CD4-positive, alpha-beta T cell treated with Interleukin-12 subunit alpha and Interleukin-12 subunit beta, for 1 hour (primary cell): ENCODE measurements around the gene NDUFA7.
"Not testable (repeated sequence)": the region's sequence is repeated elsewhere in the genome, so short reads cannot be mapped to it uniquely, and the experiment has no call there.

Experiments
- DNase-seq: peaks from one replicate; pipeline ENCODE4 v3.0.0-alpha.2; 2020

Gene NDUFA7

DNA sequence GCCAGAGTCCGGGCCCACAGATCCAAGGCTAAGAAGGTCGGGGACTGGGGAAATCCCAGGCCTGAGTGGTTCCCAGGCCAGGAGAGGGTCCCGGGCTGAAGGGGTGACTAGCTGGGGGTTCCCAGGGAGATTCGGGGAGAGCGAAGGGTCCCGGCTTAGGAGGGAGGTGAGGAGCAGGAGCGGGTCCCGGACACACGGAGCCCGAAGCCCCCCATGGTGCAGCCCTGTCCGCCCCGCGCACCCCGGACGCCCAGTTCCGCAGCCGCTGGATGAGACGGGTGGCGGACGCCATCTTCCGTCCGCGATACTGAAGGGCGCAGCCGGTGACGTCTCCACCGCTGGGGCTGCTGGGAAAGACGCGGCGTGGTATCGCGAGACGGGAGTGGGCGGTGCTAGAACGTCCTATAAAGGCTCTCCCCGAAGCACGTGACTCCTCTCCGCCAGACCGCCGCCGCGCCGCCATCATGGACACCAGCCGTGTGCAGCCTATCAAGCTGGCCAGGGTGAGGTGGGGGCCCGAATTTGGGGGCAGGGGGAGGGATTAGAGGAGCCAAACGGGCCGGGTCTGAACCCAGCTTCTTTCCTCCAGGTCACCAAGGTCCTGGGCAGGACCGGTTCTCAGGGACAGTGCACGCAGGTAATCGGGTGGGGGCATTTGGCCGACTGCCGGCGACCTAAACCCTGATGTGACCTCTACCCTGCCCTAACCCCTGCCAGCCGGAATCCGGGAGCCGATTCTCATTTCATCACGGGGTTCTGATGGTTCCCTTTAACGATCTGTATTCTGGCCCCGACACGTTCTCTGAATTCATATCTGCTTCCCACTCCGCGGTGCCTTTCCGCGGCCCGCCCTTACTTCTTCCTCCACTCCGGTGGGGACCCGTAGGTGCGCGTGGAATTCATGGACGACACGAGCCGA is at the start of gene NDUFA7, which contains the start of gene RPS28:
TSS of gene NDUFA7 (minus strand) at position 309 of the 919 bp plus-strand sequence. CDS start at position 292, 17 bp downstream.
TSS of gene RPS28 (plus strand) at position 430 of the 919 bp plus-strand sequence. CDS start at position 465, 35 bp downstream.
- DNase-seq = peak; percentile 98

DNA sequence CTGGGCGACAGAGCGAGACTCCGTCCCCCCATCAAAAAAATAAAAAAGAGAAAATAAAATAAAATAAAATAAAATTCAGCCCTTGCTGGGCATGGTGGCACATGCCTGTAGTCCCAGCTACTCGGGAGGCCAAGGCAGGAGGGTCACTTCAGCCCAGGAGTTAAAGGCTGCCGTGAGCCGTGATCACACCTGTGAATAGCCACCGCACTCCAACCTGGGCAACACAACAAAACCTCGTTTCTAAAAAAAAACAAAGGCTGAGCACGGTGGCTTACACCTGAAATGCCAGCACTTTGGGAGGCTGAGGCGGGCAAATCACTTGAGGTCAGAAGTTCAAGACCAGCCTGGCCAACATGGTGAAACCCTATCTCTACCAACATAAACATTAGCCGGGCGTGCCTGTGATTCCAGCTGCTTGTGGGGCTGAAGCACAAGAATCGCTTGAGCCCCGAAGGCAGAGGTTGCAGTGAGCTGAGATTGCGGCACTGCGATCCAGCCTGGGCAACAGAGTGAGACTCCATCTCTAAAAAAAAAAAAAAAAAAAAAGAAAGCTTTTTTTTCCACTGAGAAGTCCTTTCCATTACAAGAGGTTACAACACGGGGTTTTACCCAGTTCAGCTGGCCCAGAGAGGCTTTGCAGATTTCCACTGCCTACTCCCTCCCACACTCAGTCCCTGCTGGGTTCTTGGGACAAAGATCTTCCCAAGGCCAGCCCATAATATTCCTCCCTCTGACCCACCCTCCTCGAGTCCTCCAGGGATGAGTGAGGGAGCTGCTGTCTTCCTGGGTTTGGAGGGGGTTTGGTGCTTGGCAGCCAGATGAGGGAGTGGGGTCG is 49.2 kb upstream of the NDUFA7 start:
- no peak for DNase-seq

DNA sequence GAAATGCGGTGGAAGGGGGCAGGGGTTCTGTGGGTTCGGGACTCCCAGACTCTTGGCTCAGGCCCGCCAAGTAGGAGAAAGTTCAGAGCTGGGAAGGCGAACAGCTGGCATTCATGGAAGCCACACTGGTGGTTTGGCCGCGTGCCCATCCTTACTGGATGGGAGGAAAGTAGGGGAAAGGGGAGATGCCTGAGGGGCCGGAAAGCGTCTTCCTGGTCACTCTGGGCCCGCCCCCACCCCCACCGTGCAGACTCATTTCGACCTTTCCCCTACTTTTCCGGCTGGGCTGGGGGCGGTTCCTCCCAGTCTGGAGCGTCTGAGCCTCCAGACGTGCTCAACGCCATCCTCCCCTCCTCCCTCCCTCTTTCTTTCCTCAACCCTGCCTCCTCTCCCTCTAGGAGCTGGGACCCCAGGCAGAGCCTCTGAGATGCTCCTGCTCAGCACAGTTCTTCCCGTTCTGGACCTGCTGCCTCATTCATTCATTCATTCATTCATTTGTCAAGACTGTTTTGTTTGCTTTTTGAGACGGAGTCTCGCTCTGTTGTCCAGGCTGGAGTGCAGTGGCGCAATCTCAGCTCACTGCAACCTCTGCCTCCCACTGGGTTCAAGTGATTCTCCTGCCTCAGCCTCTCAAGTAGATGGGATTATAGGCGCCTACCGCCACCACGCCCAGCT is 46.3 kb upstream of the NDUFA7 start:
- no peak for DNase-seq

DNA sequence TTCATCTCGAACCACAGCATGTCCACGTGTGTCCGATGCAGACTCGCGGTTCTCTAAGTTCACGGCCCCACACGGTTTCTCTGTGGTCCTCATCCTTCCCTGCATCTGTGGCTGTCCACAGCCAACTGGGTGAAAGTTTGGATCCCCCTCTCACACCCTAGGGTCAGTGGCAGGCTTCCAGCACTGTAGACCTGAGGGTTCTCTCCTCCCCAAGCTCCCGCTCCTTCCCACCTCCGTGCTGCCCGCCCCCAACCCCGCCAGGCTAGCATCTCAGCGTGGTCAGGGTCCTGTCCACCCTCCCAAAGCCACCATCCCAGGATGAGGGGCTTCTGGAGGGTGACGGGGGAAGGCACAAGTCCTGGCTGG is 45.8 kb upstream of the NDUFA7 start:
- no peak for DNase-seq

DNA sequence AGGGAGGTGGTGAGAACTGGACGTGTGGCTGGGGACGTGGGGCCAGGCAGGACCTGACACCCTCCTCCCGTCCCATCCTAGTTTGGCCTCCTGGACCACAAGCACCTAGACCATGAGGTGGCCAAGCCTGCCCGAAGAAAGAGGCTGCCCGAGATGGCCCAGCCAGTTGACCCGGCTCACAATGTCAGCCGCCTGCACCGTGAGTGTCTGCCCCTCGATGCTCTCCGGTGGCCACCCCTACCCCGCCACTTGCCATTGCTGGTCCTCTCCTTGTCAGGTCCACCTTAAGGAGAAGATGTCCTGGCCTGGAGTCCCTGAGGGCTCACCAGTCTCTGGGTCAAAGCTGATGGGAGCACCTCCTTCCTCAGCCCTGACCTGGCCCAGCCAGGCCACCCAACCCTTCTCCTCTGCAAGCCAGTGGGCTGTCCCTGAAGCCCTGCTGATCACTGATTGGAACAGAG is 45.0 kb upstream of the NDUFA7 start:
- no peak for DNase-seq

DNA sequence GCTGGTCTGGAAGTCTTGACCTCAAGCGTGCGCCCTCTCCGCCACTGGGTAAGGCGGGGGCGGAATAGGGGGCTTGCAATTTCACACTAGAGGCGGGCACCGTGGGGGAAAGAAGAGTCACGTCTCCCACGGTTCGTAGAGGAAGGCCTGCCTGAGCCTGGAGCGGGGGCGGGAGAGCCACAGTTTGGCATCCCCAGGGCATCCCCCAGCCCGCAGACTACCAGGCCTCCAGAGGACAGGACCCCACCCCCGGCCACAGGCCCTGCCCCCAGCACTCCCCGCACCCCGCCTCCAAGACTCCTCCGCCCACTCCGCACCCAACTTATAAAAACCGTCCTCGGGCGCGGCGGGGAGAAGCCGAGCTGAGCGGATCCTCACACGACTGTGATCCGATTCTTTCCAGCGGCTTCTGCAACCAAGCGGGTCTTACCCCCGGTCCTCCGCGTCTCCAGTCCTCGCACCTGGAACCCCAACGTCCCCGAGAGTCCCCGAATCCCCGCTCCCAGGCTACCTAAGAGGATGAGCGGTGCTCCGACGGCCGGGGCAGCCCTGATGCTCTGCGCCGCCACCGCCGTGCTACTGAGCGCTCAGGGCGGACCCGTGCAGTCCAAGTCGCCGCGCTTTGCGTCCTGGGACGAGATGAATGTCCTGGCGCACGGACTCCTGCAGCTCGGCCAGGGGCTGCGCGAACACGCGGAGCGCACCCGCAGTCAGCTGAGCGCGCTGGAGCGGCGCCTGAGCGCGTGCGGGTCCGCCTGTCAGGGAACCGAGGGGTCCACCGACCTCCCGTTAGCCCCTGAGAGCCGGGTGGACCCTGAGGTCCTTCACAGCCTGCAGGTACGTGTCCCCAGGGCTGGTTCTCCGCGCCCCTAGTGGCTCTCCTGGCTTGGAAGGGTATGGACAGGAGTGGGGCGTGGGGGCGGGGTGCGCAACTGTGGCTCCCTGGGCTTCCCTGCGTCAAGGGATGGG is 42.9 kb upstream of the NDUFA7 start, which contains the start of gene ANGPTL4:
TSS of gene ANGPTL4 (plus strand) at position 353 of the 969 bp plus-strand sequence. CDS start at position 520, 167 bp downstream.
- DNase-seq = peak; percentile 53

DNA sequence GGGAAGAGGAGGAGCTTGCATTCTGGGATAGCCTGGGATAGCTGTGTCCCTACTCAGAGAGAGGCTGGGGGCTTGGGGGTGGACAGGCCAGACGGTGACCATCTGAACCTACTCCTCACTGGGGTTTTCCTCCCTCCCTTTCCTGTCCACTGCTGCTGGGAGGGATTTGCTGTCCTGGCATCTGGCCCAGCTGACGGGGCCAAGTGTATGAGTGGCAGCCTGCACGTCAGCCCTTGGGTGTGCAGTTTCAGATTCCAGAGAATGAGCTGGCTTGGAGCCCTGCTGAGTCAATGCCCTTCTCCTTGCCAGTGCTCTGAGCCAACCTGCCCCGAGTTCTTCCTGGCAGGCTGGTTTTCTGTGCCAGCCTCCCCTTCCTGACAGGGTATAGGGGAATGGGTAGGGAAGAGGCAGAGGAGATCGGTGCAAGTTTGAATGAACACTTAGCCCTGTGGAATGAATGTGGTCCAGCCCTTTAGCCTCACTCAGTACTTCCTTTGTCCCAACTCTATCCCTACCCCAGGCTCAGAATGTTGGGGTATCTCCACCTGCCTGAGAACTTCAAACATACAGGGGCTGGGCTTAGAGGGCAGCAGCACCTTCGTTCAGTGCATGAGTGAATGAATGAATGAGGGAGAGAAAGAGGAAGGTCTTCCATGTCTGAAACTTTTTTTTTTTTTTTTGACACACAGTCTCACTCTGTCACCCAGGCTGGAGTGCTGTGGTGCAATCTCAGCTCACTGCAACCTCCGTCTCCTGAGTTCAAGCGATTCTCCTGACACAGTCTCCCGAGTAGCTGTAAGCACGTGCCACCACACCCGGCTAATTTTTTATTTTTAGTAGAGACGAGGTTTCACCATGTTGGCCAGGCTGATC is 41.0 kb upstream of the NDUFA7 start:
- no peak for DNase-seq

DNA sequence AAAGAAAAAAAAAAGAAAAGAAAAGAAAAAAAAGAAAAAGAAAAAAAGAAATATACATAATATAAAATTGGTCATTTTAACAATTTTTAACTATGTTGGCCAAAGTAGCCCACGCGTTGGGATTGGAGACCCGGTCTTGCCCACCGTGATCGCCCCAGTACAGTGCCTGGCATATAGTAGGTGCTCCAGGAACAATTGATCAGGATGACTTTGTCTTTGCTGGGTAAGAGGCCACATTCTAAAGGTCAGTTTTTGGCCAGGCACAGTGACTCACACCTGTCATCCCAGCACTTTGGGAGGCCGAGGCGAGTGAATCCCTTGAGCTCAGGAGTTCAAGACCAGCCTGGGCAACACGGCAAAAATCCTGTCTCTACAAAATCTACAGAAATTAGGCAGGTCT is 39.0 kb upstream of the NDUFA7 start:
- DNase-seq = no peak

DNA sequence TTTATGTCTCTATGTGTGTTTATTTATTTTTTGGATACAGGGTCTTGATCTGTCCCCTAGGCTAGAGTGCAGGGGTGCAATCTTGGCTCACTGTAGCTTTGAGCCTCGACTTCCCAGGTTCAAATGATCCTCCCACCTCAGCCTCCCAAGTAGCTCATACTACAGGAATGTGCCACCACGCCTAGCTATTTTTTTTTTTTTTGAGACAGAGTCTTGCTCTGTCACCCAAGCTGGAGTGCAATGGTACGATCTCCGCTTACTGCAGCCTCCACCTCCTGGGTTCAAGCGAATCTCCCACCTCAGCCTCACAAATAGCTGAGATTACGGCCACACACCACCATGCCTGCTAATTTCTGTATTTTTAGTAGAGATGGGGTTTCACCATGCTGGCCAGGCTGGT is 37.8 kb upstream of the NDUFA7 start:
- no peak for DNase-seq

DNA sequence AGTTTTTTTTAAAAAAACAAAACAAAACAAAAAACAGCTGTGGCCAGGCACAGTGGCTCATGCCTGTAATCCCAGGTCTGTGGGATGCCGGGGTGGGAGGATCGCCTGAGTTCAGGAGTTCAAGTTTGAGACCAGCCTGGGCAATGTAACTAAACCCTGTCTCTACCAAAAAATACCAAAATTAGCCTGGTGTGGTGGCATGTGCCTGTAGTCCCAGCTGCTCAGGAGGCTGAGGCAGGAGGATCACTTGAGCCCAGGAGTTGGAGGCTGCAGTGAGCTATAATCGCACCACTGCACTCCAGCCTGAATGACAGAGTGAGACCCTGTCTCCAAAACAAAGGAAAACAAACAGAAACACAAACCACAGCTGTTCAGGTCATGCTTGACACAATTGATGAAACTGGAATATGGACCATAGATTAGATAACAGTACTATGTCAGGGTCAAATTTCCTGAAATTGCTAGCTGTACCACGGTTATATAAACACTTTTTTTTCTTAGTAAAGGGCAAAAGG is 35.9 kb upstream of the NDUFA7 start:
- no peak for DNase-seq

DNA sequence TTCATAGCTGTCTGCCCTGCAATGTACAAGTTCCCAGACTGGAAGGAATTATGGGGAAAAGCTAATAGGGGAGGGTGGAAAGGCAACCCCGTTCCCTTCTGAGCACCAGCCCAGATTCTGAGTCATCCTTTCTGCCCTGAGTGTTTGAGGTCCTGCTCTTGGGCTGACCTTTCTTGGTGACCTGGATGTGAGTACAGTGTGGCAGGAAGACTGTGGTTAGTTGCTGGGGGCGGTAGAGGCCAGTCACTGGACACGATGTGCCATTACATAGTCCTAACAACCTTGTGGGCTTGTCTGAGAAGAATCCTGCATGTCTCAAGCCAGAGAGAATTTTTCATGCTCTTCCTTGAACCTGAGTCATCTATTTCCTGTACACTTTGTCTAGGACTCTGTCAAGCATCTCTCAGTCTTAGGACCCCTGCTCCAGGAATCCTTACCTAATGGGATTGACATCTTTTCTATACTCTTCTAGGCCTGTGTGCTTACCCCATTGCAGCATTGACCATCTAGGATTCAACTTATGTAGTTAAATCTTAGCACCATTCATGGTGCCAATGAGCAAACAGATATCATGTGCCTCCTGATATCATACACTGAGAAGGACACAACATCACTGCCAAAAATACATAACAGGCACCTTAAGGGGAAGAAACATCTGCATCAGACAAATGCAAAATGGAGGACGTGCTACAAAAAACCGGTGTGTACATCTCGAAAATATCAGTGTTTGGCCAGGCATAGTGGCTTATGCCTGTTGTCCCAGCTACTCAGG is 34.6 kb upstream of the NDUFA7 start:
- no peak for DNase-seq

DNA sequence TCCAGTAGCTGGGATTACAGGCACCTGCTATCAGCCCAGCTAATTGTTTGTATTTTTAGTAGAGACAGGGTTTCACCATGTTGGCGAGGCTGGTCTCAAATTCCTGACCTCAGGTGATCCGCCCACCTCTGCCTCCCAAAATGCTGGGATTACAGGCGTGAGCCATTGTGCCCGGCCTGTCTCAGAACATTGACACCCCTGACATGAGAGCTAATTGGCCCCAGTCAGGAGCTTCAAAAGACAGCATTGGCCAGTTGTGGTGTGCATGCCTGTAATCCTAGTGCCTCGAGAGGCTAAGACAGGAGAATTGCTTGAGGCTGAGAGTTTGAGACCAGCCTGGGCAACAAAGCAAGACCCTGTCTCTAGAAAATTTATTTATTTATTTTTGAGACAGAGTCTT is 31.7 kb upstream of the NDUFA7 start:
- not testable (repeated sequence) for DNase-seq

DNA sequence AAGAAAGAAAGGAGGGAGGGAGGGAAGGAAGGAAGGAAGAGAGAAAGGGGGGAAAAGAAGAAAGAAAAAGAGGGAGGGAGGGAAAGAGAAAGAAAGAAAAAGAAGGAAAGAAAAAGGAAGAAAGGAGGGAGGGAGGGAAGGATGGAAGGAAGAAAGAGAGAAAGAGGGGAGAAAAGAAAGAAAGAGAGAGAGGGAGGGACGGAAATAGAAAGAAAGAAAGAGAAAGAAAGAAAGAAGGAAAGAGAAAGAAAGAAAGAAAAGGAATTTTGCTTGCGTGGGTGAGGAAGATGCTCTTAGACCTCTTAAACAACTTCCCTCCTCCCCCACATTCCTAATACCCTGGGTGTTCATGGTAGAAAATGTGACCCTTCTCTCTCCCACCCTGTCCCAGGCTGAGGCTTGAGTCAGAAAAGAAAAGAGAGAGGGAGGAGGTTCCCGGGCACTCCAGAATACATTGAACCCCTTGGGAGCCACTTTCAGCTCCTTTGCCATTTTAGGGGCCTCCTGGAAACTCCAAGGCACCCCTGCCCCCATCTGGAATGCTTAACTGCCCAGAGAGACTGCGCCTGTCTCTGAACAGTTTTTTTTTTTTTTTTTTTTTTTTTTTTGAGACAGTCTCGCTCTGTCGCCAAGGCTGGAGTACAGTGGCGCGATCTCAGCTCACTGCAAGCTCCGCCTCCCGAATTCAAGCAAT is 31.1 kb upstream of the NDUFA7 start:
- DNase-seq = no peak

DNA sequence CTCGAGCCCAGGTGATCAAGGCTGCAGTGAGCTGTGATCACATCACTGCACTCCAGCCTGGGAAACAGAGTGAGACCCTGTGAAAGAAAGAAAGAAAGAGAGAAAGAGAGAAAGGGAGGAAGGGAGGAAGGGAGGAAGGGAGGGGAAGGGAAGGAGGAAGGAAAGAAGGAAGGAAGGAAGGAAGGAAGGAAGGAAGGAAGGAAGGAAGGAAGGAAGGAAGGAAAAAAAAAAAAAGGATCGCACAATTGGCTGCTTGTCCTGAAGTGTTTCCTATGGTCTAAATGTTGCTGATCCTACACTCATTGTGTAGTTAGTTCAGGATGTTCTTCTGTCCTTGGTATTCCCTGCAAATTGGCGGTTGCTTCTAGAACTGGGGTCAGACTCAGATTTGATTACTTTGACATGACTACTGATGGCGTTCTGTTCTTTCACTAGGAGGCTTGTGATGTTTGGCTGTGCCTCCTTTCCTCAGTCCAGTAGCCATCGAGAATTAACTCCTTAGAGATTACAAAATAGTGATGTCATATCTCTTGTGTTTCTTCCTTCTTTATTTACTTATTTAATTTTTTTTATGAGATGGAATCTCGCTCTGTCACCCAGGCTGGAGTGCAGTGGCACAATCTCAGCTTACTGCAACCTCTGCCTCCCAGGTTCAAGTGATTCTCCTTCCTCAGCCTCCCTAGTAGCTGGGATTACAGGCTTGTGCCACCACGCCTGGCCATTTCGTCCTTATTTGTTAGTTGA is 28.6 kb upstream of the NDUFA7 start:
- DNase-seq = not testable (repeated sequence)

DNA sequence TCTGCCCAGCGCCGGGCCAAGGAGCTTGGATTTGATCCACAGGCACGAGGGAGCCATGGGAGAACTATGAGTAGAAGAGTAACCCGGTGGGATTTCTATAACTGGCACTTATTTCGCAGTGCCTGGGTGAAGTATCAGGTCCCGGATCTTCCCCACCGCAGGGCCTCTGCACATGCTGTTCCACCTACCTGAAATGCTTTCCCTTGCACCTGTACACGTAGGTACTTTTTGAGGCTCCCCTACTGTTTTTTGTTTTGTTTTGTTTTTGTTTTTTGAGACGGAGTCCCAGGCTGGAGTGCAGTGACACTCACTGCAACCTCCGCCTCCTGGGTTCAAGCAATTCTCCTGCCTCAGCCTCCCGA is 22.3 kb upstream of the NDUFA7 start:
- no peak for DNase-seq

DNA sequence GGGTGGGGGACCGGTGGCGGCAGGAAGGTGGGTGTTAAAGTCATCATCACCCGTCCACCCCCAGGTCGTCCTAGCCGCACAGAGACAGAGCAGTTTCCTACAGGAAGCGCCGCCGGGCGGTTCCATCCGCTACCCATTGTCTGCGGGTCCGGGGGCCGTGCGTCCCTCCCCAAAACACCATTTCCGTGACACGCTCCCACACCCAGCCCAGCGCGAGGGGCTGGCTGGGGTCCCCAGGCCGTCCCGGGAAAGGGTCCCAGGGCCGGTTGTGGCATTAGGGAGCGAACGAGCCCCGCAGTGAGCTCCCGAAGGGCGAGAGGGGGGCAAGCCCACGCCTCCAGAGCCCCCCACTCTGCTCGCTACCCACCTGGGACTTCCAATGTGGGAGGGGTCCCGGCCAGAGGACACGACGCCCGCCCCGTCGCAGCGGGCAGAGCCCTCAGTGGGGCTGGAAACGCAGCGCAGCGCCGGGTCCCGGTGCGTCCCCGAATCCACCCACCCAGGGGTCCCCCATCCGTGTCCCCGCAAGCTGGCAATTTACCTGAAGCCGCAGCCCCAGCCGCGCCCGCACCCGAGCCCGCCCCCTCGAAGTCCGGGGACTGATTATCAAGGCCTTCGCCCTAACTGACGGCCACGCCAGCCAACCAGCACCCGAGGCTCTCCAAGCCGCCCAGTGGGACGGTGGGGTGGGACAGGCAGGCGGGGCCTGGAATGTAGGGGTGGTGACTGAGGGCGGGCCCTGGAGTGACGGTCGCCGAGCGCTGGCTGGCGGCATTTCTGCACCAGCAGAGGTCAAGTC is 21.7 kb upstream of the NDUFA7 start, which contains the start of gene KANK3:
TSS of gene KANK3 (minus strand) at position 579 of the 799 bp plus-strand sequence. CDS start 5,434 bp downstream, outside the sequence.
- DNase-seq = peak; percentile 94

DNA sequence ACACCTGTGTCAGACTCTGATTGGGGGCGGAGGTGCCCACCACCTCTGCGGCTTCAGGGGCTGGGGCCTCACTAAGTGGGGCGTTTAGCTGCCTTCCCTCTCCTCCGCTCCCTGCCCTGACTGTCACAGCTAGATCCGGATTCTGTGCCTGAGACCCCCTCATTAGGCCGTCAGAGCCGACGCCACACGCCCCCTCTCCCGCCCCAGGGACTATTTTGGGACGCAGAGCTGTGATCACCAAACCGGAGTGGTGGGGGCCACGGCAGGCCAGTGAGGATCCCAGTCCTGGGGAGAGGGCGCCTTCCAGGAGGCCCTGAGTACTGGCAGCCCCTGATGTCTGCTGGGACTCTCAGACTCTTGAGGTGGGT is 21.1 kb upstream of the NDUFA7 start:
- no peak for DNase-seq
